HG03108 (cell line): ENCODE data around the gene COMMD2.

Experiments used
- ATAC-seq: cut with Tn5 transposase; IDR thresholded peaks from one replicate; pipeline ENCODE4 v1.9.1; 2021; ENCODE audit warnings: moderate library complexity; ENCODE audit not compliant: unreplicated experiment

The COMMD2 gene

DNA sequence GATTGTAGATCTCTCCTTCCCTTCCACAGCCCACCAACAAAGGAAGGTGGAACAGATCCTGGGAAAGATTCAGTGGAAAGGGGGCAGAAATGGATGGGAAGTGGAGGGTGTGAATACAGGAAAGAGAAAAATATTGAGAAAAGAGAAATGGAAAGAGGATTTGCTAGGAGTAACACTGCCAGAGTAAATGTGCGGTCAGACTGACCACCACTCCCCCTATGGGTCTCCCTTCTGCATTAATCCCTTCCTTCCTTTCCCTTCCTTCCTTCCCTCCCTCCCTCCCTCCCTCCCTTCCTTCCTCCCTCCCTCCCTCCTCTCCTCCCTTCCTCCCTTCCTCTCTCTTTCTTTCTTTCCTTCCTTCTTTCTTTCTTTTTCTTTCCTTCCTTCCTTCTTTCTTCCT is 12.0 kb upstream of the COMMD2 start:
- ATAC-seq: no peak

DNA sequence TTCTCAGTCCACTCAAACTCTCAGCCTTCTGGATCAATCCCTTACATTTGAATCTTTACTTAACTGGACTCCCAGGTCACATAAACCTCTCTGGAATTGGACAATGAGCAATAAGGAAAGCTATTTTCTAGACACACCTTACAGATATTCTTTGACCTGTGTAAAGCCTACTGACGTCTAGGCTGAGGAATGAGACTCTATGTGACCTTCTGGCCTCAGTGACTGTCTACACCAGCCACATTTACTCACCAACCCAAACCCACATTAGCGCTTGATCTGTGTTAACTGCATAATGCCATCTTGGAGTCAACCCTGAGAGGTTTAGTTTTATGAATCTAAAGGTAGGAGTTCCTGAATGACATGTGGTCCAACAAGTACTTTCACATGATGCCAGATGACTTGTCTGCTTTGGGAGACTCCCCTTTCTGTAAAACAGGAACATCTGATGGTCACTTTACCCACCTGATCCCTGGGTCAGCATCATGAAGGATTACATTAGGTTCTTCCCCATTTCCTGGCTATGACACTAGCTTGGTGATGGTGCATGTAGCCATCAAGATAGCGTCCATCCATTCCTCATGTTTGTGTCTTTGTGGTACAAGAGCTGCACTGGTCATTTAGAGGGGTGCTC is 11.4 kb upstream of the COMMD2 start:
- no peak for ATAC-seq

DNA sequence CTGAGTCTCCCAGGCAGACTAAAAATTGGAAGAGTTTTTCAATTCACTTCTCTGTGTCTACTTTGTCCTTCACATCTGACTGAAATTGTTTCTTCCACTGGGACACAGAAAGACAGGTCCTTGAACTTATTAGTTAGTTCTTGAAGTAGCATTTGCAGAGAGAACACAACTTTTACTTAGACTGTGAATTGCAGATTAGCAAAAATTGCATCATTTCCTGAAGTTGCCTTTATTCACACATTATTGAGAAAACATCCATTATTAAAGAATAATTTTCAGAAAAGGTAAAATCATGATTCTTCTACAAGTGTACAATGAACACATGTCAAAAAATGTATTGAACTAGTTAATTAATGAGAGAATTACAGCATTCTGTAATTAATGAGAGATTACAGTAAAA is 1.4 kb upstream of the COMMD2 start:
- ATAC-seq: no peak

DNA sequence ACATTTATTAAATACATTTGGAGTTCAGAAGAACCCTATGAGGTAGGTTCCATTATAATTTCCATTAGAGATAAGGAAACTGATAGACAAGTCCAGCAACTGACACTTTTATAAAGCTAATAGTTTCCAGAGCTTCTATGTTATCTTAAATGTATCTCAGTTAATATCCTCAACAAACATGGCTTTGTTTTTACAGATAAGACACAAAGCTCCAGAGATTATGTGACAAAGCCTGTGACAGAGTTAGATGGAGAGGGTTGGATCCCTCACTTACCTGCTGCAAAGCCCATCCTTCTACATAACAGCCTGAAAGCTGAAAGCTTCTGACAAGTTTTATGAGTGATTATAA is 473 bp upstream of the COMMD2 start:
- ATAC-seq: no peak

DNA sequence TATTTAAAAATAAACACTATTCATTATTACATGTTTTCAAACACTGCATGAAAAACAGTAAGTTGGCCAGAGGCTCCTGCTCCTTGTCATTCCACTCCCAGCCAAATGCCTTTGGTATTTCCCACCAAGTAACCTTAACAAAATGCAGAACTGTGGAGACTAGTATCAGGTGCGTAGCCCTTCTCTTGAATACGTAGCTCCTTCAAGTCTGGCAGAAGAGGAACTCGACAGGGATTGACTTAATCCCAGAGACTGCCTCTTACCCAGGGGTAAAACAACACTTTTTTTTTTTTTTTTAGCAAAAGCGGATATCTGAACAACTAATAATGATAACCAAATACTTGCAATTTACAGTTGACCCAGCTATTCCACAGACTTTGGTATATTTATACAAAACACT is 738 bp downstream of the COMMD2 start:
- ATAC-seq: no peak

DNA sequence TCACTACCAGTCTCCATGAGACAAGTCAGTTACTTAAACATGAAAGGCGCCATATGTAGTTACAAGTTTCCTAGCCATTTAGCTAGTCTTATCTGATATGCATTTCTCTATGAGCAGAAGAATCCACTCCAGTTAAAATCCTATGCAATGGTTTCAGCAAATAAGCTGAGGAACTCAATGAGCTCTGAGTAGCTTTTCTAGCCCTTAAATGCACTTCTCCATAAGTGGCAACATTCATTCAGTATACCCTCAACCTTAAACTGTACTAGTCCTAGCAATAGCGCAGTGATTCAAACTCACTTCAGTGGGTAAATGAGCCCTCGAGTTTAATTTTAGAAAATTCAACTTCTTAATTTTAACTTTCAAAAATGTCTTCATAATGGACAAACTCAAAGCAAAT is 7.7 kb downstream of the COMMD2 start:
- no peak for ATAC-seq

DNA sequence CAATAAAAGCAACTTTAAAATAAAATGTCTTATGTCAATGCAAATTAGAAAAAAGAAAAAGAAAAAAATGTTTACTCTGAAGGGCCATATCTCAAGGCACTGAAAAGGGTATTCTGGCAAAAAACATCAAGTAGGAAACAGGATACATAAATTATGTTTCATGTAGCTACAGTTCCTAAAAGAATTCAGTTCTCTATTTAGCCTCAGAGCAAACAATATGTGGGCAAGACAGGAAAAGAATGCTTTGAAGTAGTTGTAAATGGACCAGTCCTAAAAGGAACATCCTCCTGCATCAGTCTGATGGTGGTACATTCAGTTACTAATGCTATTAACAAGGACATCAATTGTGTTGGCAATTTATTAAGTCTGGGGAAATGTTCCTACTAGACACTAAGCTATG is 8.1 kb downstream of the COMMD2 start:
- no peak for ATAC-seq

DNA sequence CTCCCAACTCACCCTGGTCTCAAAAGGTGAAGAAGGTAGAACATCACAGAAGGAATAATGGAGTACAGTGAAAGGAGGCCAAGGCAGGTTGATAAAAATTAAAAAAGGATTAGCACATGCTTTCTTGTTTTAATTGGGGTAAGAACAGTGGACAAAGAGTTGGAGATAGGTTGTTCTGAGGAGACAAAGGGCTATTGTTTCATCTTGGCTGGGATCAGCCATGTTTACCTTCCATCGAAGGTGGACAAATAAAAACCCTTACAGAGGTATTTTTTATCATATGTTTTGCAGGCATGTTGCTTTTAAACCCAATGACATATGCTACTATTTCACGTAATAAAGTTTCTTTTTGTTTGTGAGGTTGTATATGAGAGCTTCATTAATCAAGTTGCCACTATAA is 12.9 kb downstream of the COMMD2 start:
- no peak for ATAC-seq

DNA sequence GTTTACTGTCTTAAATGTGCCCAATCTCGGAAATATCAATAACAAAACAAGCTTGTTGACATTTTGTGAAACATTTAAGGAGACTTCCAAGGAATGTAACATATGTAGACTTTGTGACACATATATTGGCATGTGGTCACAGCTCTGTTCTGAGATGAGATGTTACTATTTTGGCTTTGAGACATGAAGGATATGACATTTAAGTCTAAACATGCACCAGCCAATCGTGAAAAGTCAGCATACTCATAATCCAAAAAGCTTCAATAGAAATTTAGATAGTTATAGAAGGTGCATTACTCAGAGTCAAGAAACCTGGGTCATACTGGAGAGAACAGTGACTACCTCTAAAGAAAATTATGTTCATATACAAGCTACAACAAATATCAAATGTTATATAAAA is 13.4 kb downstream of the COMMD2 start:
- no peak for ATAC-seq

DNA sequence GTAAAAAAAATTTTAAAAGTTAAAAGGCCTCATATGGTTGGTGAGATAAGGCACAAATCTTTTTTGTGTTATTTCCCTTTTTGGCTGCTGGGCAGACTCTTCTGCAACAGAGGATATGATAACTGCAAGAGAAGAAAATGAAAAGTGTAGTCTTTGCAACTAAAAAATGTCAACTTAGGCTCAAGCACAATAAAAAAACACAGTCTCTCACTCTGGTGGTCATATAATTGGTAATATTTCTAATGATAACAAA is 15.4 kb downstream of the COMMD2 start:
- ATAC-seq: no peak

DNA sequence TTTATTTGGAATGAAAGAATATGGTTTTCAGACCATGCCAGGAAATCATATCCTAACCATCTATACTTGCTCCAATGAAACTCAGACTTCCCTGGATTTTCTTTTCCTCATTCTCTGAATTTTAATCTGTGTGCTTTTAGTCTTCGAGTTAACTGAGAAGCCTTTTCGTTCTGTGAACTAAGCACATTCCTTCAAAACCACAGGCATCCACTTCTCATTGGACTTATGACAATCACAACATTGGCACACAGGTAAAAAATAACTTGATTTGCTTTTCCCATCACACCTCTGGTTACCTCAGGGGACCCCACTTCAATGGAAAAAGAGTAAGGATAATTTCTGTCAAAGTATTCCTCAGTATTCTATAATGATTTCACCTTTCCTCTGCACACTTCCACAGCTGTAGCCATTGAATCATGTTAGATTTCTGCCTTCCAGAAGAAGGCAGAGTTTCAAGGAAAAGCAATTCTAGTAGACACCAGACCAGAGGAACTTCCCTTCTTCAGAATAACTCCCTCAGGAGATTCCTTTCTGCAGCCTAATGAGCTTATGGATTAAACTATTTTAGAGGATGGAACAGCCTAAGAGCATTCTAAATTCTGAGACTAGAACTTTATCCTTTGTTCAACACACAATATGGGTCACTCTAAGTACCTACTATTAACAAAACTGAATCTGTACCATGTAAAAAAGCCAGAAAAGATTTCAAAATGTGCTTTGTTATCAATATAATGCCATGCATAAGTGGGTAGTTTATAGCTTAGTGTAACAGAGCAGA is 15.9 kb downstream of the COMMD2 start:
- ATAC-seq: no peak

DNA sequence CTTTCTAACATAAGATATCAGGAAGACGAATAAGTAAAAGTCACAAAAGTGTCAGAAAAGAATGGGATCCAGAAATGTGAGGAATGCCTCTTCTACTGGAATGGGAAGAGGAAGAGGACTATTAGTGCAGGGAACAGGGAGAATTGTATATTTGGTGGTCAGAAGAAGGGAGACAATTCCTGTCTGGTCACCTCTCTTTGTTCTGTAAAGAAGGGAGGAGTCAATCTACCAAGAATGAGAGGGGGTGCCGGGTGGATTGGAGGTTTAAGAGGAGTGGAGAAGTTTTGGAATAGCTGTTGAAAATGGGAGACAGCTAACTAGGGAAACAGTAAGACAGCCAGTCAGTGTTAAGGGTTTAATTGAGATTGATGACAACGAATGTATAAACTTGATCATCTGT is 20.1 kb downstream of the COMMD2 start:
- no peak for ATAC-seq

DNA sequence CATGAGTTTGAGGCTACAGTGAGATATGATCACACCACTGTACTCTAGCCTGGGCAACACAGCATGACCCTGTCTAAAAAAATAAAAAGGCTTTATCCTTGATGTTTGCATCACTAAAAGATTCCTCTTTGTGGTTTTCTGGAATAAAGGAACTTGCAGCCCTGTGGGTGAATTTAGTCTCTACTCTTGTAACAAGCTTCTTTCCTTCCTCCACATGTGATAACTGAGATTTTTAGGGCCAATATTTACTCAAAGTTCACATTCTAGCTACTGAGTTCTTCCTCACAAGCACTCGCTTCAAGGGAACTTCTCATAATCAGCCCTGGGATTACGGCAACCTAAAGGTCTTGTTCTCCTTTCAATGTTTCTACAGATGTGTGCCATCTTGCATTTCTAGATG is 24.6 kb downstream of the COMMD2 start:
- ATAC-seq: no peak

DNA sequence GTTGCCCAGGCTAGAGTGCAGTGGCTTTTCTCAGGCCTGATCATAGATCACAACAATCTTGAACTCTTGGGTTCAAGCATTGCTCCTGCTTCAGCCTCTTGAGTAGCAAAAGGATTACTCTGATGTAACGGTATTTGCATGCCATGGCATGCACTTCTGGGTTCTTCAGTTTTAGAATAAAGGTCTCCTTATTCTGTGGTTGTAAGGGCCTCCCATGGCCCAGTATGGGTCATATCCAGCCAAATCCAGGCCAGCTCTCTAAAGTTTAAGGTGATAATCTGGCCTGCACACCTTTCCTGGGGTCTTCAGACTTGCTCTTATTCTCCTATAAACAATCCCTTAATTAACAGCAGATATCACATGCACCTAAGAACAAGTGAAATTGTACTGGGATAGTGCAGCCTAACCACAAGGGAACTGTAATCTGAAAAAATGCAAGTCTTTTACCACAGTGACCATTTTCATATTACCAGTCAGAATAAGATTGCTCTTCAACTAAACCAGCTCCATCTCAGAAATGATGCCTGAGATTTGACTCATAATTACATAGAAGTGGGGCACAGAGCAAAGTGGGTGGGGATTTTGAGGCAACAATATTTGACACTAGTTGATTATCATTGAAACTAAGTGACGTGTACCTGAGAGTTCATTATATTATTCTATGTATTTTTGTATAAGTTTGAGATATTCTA is 25.4 kb downstream of the COMMD2 start:
- peak; percentile 58 for ATAC-seq

DNA sequence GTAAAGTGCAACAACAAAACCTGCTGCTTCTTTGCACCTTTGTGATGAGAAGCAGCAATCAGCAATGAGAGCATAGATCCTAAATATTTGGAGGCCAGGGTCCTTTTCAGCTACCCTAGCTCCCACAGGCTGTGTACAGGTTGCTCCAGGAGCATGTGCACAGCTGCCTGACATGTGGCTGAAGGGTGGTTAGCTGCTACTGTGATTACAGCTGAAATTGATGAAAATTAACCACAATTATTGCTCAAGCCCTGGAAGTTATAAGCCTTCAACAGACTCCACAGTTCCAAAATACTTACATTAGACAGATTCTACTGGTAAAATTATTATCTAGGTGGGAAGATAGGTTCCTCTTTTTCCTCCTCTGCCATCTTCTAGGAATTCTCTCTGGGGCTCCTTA is 28.5 kb downstream of the COMMD2 start:
- no peak for ATAC-seq

DNA sequence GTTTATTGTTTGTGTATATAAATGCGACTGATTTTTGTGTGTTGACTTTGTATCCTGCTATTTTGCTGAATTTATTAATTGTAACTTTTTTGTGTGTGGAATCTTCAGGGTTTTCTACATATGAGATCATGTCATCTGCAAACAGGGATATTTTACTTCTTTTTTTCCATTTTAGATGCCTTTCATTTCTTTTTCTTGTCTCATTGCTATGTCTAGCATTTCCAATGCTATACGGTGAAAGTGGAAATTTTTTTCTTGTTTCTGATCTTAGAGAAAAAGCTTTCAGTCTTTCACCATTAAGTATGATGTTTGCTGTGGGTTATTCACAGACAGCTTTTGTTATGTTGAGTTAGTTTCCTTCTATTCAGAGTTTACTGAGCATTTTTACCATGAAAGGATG is 31.4 kb downstream of the COMMD2 start:
- no peak for ATAC-seq

DNA sequence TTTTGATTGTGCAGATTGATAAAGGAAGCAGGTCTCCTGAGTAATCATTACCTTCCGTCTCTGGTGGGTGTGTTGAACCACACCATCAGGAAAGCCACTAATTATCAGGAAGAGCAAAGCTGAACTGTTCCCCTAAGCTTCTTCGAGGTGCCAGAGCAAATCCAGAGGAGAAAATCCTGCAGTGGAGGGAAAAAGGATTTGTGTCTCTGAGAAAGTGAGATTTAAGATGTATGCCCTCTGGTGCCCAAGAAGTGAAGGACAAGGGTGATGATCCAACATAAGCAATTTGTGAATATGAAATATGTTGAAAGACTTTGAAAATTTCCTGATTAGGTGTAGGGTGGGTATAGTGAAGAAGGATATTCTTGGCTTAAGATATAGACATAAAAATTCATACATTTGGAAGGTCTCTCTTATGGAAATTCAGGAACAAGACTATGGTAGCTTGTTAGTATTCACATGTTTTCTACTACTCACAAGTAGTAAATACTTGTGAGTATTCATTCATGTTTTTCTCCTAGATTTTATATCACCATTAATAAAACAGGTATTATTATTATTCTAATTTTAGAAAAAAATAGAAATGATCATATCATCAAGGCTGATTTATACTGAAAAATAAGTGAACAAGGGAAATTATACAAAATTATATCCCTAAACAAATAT is 34.8 kb downstream of the COMMD2 start:
- ATAC-seq: no peak

DNA sequence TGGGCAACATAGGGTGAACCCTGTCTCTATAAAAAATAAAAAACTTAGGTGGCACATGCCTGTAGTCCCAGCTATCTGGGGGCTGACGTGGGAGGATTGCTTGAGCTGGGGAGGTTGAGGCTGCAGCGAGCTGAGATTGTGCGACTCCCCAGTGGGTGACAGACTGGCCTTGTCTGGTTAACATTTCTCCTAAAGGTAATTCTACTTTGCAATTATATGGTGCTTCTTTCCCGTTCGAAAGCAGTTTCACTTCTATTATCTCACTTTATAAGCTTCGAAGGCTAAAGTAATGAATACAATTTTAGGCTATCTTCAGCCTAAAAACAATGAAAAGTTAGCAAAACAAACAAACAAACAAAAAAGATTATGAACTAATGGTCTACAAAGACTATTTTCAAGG is 35.3 kb downstream of the COMMD2 start:
- ATAC-seq: no peak

DNA sequence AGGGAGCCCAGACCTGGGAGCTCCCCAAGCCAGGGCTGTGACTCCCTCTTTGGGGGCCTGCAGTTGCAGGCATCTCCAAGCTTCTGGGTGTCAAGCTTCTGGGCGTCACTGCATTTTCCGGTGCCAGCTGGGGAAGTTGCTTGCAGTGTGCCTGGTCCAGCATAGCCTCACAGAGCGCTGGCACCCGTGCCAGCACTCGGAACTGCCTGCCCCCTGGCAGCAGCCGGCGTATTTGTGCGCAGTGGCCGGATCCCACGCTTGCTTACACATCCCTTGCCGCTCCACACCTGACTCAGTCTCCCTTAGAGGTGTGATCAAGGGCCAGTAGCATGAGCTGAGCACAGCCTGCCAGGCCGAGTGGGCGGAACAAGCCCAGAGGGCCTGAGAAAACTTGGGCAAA is 37.0 kb downstream of the COMMD2 start:
- ATAC-seq: no peak

DNA sequence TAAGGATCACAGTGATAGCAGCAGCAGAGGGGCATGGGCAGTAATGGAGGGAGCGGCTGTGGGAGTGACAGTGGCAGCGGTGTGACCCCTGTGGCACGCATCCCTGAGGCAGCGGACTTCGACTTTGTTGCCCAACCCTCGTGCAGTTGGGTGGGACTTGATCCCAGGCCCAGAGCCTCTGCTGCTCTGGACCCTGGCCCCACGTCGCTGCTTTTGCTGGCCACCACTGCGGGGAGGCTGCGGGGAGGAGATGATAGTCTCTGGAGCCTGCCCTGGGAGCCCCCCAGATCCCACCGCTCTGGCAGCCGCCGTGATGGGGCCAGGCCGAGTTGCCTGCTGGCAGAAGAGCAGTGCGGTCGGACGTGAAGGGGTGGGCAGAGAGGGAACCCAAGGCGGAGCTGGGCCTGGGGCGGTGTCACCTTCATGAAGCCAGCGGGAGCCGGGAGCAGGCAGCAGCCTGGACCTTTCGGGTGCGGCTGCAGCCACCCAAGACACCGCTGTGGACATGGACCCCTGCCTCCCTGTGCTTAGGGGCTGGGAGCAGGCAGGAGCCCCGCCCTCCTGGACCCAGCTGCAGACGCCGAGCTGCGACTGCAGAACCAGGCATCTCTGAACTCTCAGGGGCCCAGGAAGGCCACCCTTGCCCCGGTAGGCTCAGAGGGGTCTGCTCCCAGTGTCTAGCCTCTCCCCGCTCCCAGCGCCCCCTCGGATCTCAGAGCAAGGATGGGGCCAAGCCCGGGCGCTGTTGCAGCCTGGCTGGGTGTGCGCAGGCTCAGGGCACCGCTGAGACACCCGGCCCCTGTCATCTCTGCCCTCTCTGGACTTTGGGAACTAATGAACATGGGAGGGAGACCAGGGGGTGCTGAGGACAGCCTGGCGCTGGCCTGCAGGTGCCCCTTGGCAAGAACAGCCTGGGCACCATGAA is 38.3 kb downstream of the COMMD2 start:
- no peak for ATAC-seq

DNA sequence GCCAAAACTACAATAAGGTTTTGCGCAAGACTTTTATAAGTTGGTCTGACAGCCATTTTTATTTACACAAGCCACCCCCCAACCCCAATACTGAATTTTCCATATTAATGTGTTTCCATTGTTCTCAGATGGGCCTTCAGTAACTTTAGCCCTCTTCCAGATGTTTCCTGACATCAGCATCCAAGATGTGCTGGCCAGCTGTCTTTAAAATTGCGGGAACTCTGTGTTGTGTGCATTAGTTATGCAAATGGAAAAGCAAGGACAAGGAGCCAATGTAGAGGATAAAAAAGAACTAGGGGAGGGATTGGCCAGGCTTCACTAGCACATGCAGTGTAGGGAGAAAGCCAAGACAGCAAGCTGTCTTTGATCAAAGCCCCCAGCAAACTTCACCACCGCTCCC is 45.4 kb downstream of the COMMD2 start:
- no peak for ATAC-seq
